PC-9 (cell line): ENCODE results near the gene PRKAR2B.

Experiments used
- EZH2 ChIP-seq: fragments of 200-600 bp; sonication (generic); IDR thresholded peaks from 2 replicates; pipeline ENCODE4 v1.8.0; 2017; ENCODE audit warnings: antibody characterized with exemption, low read depth
- TF ChIP-seq, protein P1 (sequence below): fragments of 200-600 bp; sonication (generic); conservative IDR thresholded peaks from 2 replicates; pipeline ENCODE4 v1.6.1; 2017; ENCODE audit warnings: mixed run types, antibody characterized with exemption, mild to moderate bottlenecking, moderate library complexity

DNA sequence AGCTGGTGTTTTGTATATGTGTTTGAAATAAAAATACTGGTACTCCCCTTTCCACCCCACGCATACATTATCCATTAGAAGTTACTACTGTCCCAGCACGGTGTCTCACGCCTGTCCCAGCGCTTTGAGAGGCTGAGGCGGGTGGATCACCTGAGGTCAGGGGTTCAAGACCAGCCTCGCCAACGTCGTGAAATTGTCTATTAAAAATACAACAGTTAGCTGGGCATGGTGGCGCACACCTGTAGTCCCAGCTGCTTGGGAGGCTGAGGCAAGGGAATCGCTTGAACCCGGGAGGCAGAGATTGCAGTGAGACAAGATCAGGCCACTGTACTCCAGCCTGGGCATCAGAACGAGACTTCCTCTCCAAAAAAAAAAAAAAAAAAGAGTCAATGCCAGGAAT, 127.0 kb downstream of the PRKAR2B start:
- TF ChIP-seq, protein P1, sequence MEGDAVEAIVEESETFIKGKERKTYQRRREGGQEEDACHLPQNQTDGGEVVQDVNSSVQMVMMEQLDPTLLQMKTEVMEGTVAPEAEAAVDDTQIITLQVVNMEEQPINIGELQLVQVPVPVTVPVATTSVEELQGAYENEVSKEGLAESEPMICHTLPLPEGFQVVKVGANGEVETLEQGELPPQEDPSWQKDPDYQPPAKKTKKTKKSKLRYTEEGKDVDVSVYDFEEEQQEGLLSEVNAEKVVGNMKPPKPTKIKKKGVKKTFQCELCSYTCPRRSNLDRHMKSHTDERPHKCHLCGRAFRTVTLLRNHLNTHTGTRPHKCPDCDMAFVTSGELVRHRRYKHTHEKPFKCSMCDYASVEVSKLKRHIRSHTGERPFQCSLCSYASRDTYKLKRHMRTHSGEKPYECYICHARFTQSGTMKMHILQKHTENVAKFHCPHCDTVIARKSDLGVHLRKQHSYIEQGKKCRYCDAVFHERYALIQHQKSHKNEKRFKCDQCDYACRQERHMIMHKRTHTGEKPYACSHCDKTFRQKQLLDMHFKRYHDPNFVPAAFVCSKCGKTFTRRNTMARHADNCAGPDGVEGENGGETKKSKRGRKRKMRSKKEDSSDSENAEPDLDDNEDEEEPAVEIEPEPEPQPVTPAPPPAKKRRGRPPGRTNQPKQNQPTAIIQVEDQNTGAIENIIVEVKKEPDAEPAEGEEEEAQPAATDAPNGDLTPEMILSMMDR = no peak
- TF ChIP-seq EZH2 = no peak
